Effector CD4-positive, alpha-beta T cell (primary cell): ENCODE results near the gene AURKA.
"Not testable (repeated sequence)": the region's sequence is repeated elsewhere in the genome, so short reads cannot be mapped to it uniquely, and the experiment has no call there.

ENCODE experiments used
- DNase-seq: peaks from one replicate; pipeline ENCODE4 v3.0.0-alpha.2; 2020

The AURKA gene

GRCh38 chr20:56358070-56358469 lies 33.9 kb downstream of the AURKA start:
- DNase-seq = no peak

- no peak for DNase-seq
Observed at GRCh38 chr20:56353356-56353755, 38.7 kb downstream of the AURKA start.

- no peak for DNase-seq
Observed at GRCh38 chr20:56352345-56353055, 39.5 kb downstream of the AURKA start.

- DNase-seq = no peak
Observed at GRCh38 chr20:56350842-56351241, 41.2 kb downstream of the AURKA start.

GRCh38 chr20:56348746-56349145 lies 43.3 kb downstream of the AURKA start:
- no peak for DNase-seq

DNA sequence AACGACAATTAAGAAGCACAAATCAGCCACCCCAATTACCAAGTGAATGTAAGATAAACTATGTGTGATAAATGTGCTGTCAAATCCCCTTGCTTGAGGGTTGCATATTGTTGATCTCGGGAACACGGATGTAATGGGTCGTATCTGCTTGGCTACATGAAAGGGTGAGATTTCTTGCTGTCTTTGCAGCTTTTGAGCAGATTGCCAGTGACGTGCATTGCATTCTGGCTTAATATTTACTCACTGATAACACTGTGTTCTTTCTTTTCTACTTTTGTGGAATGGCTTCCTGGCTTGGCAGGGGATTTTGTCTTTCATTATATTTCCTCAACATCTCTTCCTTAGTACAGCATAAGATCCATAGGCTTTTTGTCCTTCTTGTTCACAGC lies 43.7 kb downstream of the AURKA start:
- no peak for DNase-seq

DNA sequence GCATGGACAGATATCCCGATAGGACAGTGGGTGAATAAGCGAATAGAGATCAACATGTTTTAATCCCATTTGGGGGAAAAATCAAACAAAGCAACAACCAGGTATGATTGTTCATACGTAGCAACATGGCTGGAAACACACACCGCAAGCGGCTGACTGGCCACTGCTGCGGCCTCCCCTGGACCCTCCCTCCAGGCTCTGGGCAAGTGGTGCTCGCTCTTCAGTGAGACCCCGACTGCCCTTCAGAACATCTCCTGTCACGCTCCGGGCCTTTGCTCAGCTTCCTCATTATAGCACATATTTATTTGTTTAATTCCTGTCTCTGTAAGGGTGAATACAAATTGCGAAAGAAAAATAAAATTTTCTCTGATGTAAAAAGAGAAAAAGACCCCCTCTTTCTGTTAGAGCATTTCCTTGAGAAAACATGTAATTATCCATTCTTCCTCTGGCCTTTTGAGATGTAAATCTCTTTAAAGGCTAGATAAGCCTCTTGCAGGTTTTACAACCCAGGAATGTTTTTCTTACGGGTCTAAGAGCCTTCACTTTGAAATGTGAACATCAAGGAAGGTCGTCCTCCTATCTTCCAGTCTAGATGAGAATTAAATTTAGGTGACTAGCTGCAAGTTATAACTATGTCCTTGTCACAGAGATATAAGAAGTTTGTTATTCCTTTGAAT lies 44.2 kb downstream of the AURKA start:
- no peak for DNase-seq

- DNase-seq = no peak
Observed at GRCh38 chr20:56345911-56346310, 46.1 kb downstream of the AURKA start.

DNA sequence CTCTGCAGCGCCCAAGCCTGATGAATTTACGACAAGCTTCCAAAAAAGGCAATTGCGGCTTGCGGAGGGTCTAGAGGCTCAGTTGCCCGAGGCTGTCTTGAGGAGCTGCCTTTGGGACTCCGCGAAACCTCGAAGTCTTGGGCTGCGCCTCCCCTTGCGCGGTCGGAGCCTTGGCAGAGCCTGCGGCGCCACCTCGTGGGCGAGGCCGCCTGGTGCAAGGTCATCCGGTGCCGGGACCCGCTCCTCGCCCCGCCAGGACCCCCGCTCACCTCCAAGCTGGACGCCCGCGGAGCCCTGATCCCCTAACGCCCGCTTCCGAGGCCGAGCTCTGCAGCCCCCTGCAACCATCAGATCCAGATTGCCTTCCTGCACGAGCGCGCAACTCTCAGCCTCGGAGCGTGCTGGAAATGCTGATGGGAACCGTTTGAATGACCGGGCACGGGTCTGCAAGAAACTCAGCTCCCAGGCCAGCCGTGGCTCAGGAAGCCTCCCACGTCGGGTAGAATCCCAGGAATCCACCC lies 48.1 kb downstream of the AURKA start:
- no peak for DNase-seq

DNA sequence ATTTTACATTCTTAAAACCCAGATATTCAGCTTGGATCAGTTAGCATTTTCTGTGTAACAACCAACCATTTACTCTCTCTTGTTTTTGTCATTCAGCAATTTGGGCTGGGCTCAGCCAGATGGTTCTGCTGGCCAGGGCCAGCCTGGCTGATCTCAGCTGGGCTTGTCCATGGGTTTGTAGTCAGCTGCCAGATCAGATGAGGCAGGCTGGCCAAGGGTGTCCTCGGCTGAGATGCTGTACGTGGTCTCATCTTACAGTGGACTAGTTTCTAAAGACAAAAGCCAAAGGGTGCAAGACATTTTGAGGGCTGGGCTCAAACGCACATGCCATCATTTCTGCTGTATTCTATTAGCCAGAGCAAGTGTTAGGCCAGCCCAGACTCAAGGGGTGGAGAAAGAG lies 49.2 kb downstream of the AURKA start:
- DNase-seq = no peak

DNA sequence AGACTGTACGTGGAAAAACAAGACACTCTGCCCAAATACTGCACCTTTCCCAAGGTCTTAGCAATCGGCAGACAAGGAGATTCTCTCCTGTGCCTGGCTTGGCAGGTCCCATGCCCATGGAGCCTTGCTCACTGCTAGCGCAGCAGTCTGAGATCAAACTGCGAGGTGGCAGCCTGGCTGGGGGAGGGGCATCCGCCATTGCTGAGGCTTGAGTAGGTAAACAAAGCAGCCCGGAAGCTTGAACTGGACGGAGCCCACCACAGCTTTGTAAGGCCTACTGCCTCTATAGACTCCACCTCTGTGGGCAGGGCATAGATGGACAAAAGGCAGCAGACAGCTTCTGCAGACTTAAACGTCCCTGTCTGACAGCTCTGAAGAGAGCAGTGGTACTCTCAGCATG lies 55.3 kb downstream of the AURKA start:
- not testable (repeated sequence) for DNase-seq

DNA sequence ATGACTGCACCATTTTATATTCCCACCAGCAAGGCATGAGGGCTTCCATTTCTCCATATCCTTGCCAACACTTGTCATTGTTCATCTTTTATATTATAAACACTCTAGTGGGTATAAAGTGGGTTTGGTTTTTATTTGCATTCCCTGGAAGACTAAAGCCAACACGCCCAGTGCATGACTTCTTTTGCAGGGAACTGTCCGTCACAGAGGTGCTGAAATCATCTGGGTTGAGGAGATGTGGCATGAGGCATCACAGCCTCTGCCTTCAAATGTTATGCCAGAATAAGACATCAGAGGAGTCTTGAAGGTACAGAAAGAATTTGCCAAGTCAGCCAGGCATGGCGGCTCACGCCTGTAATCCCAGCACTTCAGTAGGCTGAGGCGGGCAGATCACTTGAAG lies 63.2 kb downstream of the AURKA start:
- DNase-seq = no peak

GRCh38 chr20:56324806-56325205 lies 67.2 kb downstream of the AURKA start:
- no peak for DNase-seq

- DNase-seq = no peak
Observed at GRCh38 chr20:56323656-56324055, 68.4 kb downstream of the AURKA start.

GRCh38 chr20:56323206-56323605 lies 68.8 kb downstream of the AURKA start:
- no peak for DNase-seq

DNA sequence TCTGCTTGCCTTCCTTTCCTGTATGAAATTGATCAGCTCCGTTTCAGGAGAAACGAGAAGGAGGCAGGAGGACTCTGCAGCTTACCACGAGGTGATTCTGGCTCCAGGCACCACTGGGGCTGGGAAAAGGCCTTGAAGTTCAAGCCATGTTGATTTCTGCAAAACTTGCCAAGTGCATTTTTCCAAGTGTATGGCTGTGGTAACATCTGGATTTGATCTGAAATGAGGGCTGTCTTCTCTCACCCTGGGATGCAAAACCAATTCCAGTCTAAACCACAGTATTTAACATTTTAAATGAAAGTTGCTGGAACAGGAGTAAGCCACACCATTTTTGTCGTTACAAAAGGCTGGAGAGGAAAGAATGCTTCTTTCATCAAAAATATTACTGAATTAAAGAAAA lies 69.3 kb downstream of the AURKA start:
- DNase-seq = no peak
